ENCODE data around the gene HOXD11.

HOXD11 gene

DNA sequence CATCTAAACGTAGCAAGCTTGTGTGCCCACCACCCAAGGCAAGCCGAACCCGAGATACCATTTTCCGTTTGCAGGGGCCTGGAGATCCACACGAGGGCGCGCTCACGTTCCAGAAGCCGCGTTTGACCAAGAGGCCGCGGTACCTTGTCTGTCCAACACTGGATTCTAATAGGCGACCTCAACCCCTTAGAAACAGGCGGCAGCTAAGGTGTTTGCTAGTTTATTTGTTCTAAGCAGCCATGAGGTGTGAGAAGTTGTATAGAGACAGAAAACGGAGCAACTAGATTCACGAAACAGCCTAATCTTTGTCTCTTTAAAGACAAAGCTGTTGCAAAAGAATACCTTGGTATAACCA is 4.2 kb downstream of the HOXD11 start:
- Histone ChIP-seq H3K9me3 (ENCODE audit: insufficient read depth, low read depth, low read length) (no peaks in the 10 kb centered on the region), H3K36me3 (ENCODE audit: insufficient read depth, low read length) (no peaks in the 10 kb centered on the region), H3K9ac (ENCODE audit: low read depth, low read length) (no peak overlapping the region), H3K27me3 (ENCODE audit: insufficient read depth, low read length) (peaks cover 99% of the 10 kb centered on the region), H3K4me1 (ENCODE audit: insufficient read depth, low read length) (peaks cover 6% of the 10 kb centered on the region; the same call in 1 of the 2 replicates), H3K4me3 (ENCODE audit: low read length) (no peak overlapping the region), H3K27ac (ENCODE audit: low read depth, low read length) (no peak overlapping the region)
- WGBS, result 3% methylated on average over 16 of the region's 16 CpGs

DNA sequence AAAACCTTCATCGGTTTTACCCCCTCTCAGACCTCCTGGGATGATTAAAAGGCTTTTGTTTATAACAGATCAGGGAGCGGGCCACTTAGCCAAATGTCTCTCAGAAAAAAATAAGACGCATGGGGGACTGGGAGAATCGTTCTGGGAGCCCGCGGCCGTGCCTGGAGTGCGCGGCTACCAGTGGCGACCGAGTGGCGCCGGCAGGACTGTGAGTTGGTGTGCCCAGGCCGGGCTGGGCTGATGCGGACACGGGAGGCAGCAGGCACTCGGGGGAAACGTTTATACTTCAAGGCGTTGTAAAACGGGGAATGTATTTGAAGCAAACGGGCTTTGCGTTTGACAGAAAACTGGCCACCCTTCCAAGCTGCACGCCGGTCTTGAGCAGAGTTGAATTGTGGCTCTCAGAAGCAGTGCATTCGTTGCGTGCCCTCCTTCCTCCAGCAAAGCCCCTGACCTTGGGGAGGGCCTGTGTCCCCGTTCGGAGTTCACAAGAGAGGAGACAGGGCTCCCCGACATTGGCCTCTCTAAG is 4.8 kb downstream of the HOXD11 start:
- H3K27ac ChIP-seq (ENCODE audit: low read depth, low read length), result no peak overlapping the region
- peaks cover 4% of the 10 kb centered on the region; the same call in 1 of the 2 replicates for H3K9me3 ChIP-seq (ENCODE audit: insufficient read depth, low read depth, low read length)
- H3K4me3 ChIP-seq (ENCODE audit: low read length), result no peak overlapping the region
- no peaks in the 10 kb centered on the region for H3K36me3 ChIP-seq (ENCODE audit: insufficient read depth, low read length)
- WGBS, result 5% methylated on average over 28 of the region's 29 CpGs
- H3K27me3 ChIP-seq (ENCODE audit: insufficient read depth, low read length), result peaks cover 99% of the 10 kb centered on the region
- no peak overlapping the region for H3K9ac ChIP-seq (ENCODE audit: low read depth, low read length)
- H3K4me1 ChIP-seq (ENCODE audit: insufficient read depth, low read length), result peaks cover 6% of the 10 kb centered on the region; the same call in 1 of the 2 replicates

DNA sequence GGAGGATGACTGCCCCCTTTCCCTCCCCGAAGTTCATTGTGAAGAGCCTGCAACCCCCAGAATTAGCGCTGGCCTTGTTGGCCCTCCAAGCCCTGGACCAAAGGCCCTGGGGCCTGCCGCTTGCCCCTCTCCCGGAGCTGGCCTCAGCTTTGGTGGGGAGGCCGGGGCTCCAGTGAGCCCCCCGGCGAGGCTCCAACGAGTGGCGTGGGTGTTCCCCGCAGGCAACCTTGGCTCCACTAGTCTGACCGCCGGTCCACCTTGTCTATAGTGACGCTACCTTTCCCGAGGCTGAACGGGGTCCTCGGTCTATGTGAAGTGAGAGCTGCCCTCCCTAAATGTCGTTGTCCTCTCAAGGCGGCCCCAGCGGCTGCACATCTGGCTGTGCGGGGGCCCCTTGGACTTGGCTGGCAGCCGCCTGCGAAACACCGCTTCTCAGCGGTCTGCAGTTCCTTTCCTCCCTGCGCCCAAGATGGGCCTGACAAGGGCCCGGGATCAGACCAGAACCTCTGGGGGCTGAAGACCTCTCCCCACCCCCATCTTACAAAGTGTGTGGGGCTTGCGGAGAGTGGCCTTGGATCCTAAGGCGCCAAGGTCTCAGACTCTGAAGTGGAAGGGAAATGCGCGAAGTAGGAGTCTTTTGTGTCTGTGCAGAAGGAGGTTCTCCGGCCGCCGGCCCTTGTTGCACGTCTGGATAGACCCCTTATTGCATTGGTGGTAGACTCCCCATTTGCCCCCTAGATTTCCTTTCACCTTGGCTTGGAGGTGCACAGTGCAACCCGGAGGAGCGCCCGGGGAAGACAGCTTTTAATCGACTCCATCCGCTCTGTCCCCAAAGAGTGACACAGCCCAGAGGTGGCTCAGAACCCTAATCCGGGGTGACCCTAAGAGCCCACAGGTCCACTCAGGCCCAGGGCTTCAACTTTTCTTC is 5.6 kb downstream of the HOXD11 start:
- no peak overlapping the region for H3K4me3 ChIP-seq (ENCODE audit: low read length)
- 10% methylated on average over 38 of the region's 40 CpGs for WGBS
- H3K9me3 ChIP-seq (ENCODE audit: insufficient read depth, low read depth, low read length), result peaks cover 7% of the 10 kb centered on the region; the same call in 1 of the 2 replicates
- H3K9ac ChIP-seq (ENCODE audit: low read depth, low read length), result no peak overlapping the region
- peaks cover 4% of the 10 kb centered on the region; the same call in 1 of the 2 replicates for H3K4me1 ChIP-seq (ENCODE audit: insufficient read depth, low read length)
- no peaks in the 10 kb centered on the region for H3K36me3 ChIP-seq (ENCODE audit: insufficient read depth, low read length)
- no peak overlapping the region for H3K27ac ChIP-seq (ENCODE audit: low read depth, low read length)
- peaks cover 100% of the 10 kb centered on the region for H3K27me3 ChIP-seq (ENCODE audit: insufficient read depth, low read length)

DNA sequence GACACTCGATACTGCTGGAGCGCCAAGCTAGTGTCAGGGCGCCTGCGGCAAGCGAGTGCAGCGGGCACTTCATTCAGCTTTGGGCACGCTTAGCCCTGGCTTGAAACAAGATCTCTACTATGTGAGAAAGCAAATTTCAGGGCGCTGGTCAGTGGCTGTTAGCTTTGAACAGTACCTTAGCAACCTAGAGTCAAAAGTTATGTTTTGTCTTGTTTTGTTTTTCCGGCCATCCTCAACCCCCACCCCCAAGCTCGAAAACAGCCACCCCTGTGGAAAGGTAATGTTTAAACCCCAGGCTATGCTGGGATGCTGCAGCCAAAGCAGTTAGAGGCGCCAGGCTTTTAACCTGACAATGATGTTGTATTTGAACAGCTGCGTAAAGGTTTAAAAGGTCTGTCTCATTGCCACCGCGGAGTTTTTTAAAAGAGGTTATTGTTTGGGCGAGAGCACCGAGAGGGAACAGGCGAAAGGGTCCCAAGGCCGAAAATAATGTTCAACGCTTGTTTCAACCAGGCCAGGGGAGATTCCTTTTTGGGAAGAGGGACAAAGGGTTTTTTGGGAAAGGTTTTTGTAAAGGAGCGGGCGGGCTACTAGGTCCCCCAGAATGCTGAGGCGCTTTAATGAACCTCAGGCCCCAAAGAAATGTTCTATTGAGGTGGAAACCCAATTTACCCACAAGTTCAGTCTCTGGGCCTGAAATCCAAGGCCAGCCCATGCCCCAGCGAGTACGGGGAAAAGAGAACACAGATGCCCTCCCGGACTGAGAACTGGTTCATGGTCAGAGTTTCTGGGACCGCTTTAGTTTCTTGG is 7.2 kb downstream of the HOXD11 start:
- WGBS, result 7% methylated on average over 25 of the region's 26 CpGs
- Histone ChIP-seq H3K4me3 (ENCODE audit: low read length) (no peak overlapping the region), H3K36me3 (ENCODE audit: insufficient read depth, low read length) (no peaks in the 10 kb centered on the region), H3K9me3 (ENCODE audit: insufficient read depth, low read depth, low read length) (peaks cover 7% of the 10 kb centered on the region; the same call in 1 of the 2 replicates), H3K4me1 (ENCODE audit: insufficient read depth, low read length) (peaks cover 4% of the 10 kb centered on the region; the same call in 1 of the 2 replicates), H3K27ac (ENCODE audit: low read depth, low read length) (no peak overlapping the region), H3K9ac (ENCODE audit: low read depth, low read length) (no peak overlapping the region), H3K27me3 (ENCODE audit: insufficient read depth, low read length) (peaks cover 100% of the 10 kb centered on the region)

DNA sequence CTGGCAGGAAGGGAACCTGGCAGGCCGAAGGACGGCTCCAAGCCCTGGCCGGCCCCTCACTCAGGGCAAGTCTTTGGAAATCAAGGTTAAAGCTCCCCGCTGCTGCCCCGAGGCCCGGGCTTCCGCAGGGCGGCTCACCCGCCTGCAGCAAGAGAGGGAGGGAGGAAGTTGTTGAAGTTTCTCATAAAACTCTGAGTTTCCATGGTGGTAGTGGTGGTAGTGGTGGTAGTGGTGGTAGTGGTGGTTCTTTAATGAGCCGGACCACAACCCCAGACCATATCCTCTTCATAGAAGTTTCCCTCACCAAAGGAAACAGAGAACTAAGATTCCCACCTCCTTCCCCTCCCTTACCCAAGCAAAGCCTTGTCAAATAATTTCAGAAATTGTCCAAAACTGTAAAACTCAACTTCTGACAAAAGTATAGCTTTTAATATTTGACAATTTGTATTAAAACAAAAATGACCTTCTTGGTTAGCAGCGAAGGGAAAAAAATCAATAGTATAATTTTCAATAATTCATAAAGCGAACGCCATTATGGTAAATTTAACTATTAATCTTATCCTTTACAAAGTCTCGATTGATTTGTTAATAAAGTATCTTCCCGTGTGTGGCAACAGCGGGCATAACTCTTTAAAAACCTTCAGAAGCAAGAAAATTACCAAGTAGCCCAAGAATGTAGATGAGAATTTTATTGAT is 8.0 kb downstream of the HOXD11 start:
- Histone ChIP-seq H3K4me3 (ENCODE audit: low read length) (no peak overlapping the region), H3K36me3 (ENCODE audit: insufficient read depth, low read length) (no peaks in the 10 kb centered on the region), H3K4me1 (ENCODE audit: insufficient read depth, low read length) (peaks cover 4% of the 10 kb centered on the region; the same call in 1 of the 2 replicates), H3K27me3 (ENCODE audit: insufficient read depth, low read length) (peaks cover 100% of the 10 kb centered on the region), H3K9me3 (ENCODE audit: insufficient read depth, low read depth, low read length) (peaks cover 7% of the 10 kb centered on the region; the same call in 1 of the 2 replicates), H3K27ac (ENCODE audit: low read depth, low read length) (no peak overlapping the region), H3K9ac (ENCODE audit: low read depth, low read length) (no peak overlapping the region)
- 18% methylated on average over 13 of the region's 16 CpGs for WGBS

DNA sequence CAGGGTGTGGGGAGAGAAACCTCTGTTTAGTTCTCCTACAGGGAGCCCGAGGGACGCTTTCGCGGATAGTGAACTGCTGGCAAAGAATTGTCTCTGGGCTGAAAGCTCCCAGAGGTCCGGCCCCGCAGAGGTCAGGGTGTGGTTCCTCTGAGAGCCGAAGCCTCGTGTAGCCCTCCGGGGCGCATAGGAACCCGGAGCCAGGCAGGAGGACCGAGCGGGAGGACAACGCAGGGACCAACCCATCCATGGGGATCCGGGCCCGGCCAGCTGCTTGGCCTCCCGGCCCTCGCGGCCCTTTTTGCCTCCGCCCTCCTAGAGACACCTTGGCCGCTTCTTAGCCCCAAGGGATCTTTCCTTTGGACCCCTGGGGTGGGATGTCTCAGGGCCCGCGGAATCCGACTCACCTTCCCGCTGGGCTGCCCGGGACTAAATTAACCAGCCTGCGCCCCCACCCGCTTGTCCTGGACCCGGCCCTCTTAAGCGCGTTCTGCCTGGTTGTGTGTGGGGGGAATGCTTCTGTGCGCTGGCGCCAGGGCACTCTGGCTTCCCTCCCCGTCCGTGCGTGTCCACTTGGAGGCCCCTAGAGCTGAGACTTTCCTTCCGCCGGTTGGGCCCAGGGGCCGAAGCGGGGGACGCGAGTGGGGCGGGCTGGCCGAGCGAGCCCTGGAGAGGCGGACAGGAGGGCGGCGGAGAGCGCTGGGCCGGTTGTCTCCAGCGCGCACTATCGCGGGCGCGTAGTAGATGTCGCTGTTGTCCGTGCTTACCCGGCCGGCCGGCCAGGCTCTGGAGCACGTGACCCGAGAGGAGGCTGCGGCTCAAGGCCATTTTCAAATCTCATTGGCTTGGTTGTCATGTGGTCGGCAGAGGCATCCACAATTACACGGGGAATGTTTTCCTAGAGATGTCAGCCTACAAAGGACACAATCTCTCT is 9.1 kb downstream of the HOXD11 start, which contains the start of gene HOXD10:
TSS of gene HOXD10 (plus strand) at position 896 of the 931 bp plus-strand sequence. CDS start 56 bp downstream, outside the sequence.
- no peaks in the 10 kb centered on the region for H3K36me3 ChIP-seq (ENCODE audit: insufficient read depth, low read length)
- peaks cover 100% of the 10 kb centered on the region for H3K27me3 ChIP-seq (ENCODE audit: insufficient read depth, low read length)
- H3K4me3 ChIP-seq (ENCODE audit: low read length), result no peak within 1 kb of the TSS
- WGBS, result 4% methylated on average over 66 of the region's 66 CpGs
- H3K9ac ChIP-seq (ENCODE audit: low read depth, low read length), result no peak within 1 kb of the TSS
- H3K27ac ChIP-seq (ENCODE audit: low read depth, low read length), result no peak within 1 kb of the TSS
- peaks cover 7% of the 10 kb centered on the region; the same call in 1 of the 2 replicates for H3K9me3 ChIP-seq (ENCODE audit: insufficient read depth, low read depth, low read length)
- peaks cover 4% of the 10 kb centered on the region; the same call in 1 of the 2 replicates for H3K4me1 ChIP-seq (ENCODE audit: insufficient read depth, low read length)

DNA sequence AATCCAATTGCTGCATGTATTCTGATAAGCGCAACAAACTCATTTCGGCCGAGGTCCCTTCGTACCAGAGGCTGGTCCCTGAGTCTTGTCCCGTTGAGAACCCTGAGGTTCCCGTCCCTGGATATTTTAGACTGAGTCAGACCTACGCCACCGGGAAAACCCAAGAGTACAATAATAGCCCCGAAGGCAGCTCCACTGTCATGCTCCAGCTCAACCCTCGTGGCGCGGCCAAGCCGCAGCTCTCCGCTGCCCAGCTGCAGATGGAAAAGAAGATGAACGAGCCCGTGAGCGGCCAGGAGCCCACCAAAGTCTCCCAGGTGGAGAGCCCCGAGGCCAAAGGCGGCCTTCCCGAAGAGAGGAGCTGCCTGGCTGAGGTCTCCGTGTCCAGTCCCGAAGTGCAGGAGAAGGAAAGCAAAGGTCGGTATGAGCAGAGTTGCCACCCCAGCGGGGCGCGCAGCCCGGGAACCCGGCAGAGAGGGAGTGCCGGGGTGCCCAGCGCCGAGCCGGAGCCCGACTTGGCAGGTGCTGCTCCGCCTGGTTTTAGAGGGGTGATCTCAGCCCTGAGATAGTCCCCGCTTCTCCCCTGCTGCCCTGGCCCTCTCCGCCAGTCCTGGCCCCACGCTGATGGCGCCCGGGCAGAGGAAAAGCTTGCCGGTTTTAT is 10.2 kb downstream of the HOXD11 start:
- WGBS, result 72% methylated on average over 40 of the region's 40 CpGs
- H3K27me3 ChIP-seq (ENCODE audit: insufficient read depth, low read length), result peaks cover 100% of the 10 kb centered on the region
- H3K4me3 ChIP-seq (ENCODE audit: low read length), result no peak overlapping the region
- H3K4me1 ChIP-seq (ENCODE audit: insufficient read depth, low read length), result peaks cover 4% of the 10 kb centered on the region; the same call in 1 of the 2 replicates
- H3K27ac ChIP-seq (ENCODE audit: low read depth, low read length), result no peak overlapping the region
- peaks cover 7% of the 10 kb centered on the region; the same call in 1 of the 2 replicates for H3K9me3 ChIP-seq (ENCODE audit: insufficient read depth, low read depth, low read length)
- H3K36me3 ChIP-seq (ENCODE audit: insufficient read depth, low read length), result no peaks in the 10 kb centered on the region
- no peak overlapping the region for H3K9ac ChIP-seq (ENCODE audit: low read depth, low read length)

DNA sequence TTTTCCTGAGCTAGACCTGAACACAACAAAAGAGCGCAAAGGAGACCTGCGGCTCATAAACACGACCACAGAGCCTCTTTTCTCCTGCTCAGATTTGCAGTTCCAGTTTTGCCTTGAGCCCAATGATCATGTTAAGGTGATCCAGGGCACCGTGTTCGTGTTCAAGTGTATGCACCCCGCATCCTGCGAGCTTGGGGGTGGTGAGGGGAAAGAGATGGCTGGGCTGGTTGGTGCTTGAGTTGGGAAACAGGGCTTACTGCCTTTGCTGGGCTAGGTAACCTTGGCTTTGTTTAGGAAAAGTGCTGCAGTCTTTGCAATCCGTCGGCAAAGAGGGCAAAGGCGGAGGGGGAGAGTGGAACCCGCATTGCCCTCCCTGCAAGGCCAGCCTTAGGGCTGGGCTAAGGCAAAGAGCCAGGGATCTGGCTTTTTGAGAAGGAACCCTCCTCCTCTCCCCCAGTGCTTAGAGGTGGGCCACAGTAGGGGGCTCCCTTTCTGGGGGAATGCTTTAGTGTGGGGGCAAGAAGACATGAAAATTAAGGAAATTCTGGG is 10.8 kb downstream of the HOXD11 start:
- Histone ChIP-seq H3K4me3 (ENCODE audit: low read length) (no peak overlapping the region), H3K36me3 (ENCODE audit: insufficient read depth, low read length) (no peaks in the 10 kb centered on the region), H3K4me1 (ENCODE audit: insufficient read depth, low read length) (peaks cover 4% of the 10 kb centered on the region; the same call in 1 of the 2 replicates), H3K9me3 (ENCODE audit: insufficient read depth, low read depth, low read length) (peaks cover 7% of the 10 kb centered on the region; the same call in 1 of the 2 replicates), H3K27ac (ENCODE audit: low read depth, low read length) (no peak overlapping the region), H3K27me3 (ENCODE audit: insufficient read depth, low read length) (peaks cover 100% of the 10 kb centered on the region), H3K9ac (ENCODE audit: low read depth, low read length) (no peak overlapping the region)
- WGBS, result 54% methylated on average over 11 of the region's 11 CpGs

DNA sequence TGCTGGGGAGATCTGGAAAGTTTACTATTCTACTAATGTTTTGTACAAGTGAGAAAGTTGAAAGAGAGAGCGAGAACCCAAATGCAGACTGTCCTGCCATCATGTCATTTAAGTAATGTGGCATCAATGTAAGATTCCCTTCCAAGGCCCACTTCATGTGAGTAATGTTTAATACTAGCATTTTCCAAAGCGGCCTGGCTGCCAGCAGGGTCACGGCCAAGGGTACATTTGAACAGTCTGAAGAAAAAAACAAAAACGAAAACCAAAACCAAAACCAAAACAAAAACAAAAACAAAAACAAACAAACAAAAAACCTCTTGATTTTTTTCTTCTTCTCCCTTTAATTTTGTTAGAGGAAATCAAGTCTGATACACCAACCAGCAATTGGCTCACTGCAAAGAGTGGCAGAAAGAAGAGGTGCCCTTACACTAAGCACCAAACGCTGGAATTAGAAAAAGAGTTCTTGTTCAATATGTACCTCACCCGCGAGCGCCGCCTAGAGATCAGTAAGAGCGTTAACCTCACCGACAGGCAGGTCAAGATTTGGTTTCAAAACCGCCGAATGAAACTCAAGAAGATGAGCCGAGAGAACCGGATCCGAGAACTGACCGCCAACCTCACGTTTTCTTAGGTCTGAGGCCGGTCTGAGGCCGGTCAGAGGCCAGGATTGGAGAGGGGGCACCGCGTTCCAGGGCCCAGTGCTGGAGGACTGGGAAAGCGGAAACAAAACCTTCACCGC is 11.7 kb downstream of the HOXD11 start:
- no peaks in the 10 kb centered on the region for H3K36me3 ChIP-seq (ENCODE audit: insufficient read depth, low read length)

More for the DNA sequence above, 11.7 kb downstream of the HOXD11 start:
- Histone ChIP-seq H3K4me1 (ENCODE audit: insufficient read depth, low read length) (peaks cover 4% of the 10 kb centered on the region; the same call in 1 of the 2 replicates), H3K27me3 (ENCODE audit: insufficient read depth, low read length) (peaks cover 100% of the 10 kb centered on the region), H3K9me3 (ENCODE audit: insufficient read depth, low read depth, low read length) (peaks cover 7% of the 10 kb centered on the region; the same call in 1 of the 2 replicates), H3K4me3 (ENCODE audit: low read length) (no peak overlapping the region), H3K9ac (ENCODE audit: low read depth, low read length) (no peak overlapping the region), H3K27ac (ENCODE audit: low read depth, low read length) (no peak overlapping the region)
- 13% methylated on average over 24 of the region's 24 CpGs for WGBS
